Neuronal stem cell (in vitro differentiated cells): ENCODE results near the gene SLX4IP.

Experiments
- DNase-seq: peaks from one replicate; pipeline ENCODE4 v3.0.0-alpha.2; 2013; ENCODE audit warnings: low spot score
- H2AFZ ChIP-seq: one replicate; pipeline ENCODE4 v1.6.1; 2013; ENCODE audit warnings: mild to moderate bottlenecking, low read length, inconsistent platforms
- H2AK5ac ChIP-seq: 2 replicates; pipeline ENCODE4 v1.6.1; 2013; ENCODE audit warnings: low read depth, mild to moderate bottlenecking, inconsistent platforms, low read length, moderate library complexity, mixed read lengths
- H2BK120ac ChIP-seq: 2 replicates; pipeline ENCODE4 v1.6.1; 2013; ENCODE audit warnings: low read depth, mild to moderate bottlenecking, inconsistent platforms, low read length, moderate library complexity, mixed read lengths
- H2BK12ac ChIP-seq: one replicate; pipeline ENCODE4 v1.6.1; 2013; ENCODE audit warnings: low read length, inconsistent platforms
- H2BK15ac ChIP-seq: 2 replicates; pipeline ENCODE4 v1.6.1; 2013; ENCODE audit warnings: mild to moderate bottlenecking, low read length, inconsistent platforms, mixed read lengths
- H2BK5ac ChIP-seq: one replicate; pipeline ENCODE4 v1.6.1; 2013; ENCODE audit warnings: inconsistent platforms, mild to moderate bottlenecking, low read length, moderate library complexity
- H3K14ac ChIP-seq: one replicate; pipeline ENCODE4 v1.6.1; 2013; ENCODE audit warnings: low read length, inconsistent platforms
- H3K18ac ChIP-seq: 2 replicates; pipeline ENCODE4 v1.6.1; 2013; ENCODE audit warnings: low read length, inconsistent platforms
- H3K23ac ChIP-seq: 2 replicates; pipeline ENCODE4 v1.6.1; 2013; ENCODE audit warnings: low read depth, mild to moderate bottlenecking, mixed read lengths, low read length, inconsistent platforms; ENCODE audit not compliant: poor library complexity
- H3K27ac ChIP-seq: replicated peaks from 3 replicates; pipeline ENCODE4 v1.5.1; 2013; ENCODE audit warnings: low read length, inconsistent platforms
- H3K27me3 ChIP-seq, 3 experiments: 2 replicates each; pipeline ENCODE4 v1.6.1; 2013; ENCODE audit warnings: low read length in 3 of 3, mild to moderate bottlenecking in 2 of 3, inconsistent platforms in 1 of 3, low read depth in 1 of 3, mixed read lengths in 1 of 3, moderate library complexity in 1 of 3; ENCODE audit not compliant: control insufficient read depth in 3 of 3, insufficient read depth in 3 of 3
- H3K36me3 ChIP-seq, 2 donors: replicated peaks in 1 of 2; 2 replicates each; pipeline ENCODE4 v1.6.1; 2013; ENCODE audit warnings: low read length in 2 of 2; ENCODE audit not compliant: control insufficient read depth in 2 of 2, insufficient read depth in 2 of 2
- H3K4ac ChIP-seq: 2 replicates; pipeline ENCODE4 v1.6.1; 2013; ENCODE audit warnings: inconsistent platforms, mild to moderate bottlenecking, low read length, moderate library complexity
- H3K4me1 ChIP-seq, 2 donors: 1 replicate in 1 of 2; 2 replicates in 1 of 2; pipeline ENCODE4 v1.6.1; 2013; ENCODE audit warnings: low read length in 2 of 2, low read depth in 1 of 2; ENCODE audit not compliant: control insufficient read depth in 2 of 2, insufficient read depth in 1 of 2
- H3K4me2 ChIP-seq: one replicate; pipeline ENCODE4 v1.6.1; 2013; ENCODE audit warnings: mild to moderate bottlenecking, low read length, inconsistent platforms; ENCODE audit not compliant: insufficient read depth, poor library complexity, severe bottlenecking
- H3K4me3 ChIP-seq, 2 donors: 2 replicates each; pipeline ENCODE4 v1.5.1; 2013; ENCODE audit warnings: low read length in 2 of 2, mild to moderate bottlenecking in 2 of 2, inconsistent platforms in 1 of 2, moderate library complexity in 1 of 2
- H3K79me1 ChIP-seq: one replicate; pipeline ENCODE4 v1.6.1; 2013; ENCODE audit warnings: low read depth, mild to moderate bottlenecking, inconsistent platforms, low read length, moderate library complexity
- H3K9ac ChIP-seq: one replicate; pipeline ENCODE4 v1.6.1; 2013; ENCODE audit warnings: mild to moderate bottlenecking, low read depth, low read length, inconsistent platforms; ENCODE audit not compliant: poor library complexity
- H3K9me3 ChIP-seq, 2 donors: replicated peaks in 1 of 2; 2 replicates each; pipeline versions ENCODE3 to v1.6.1; 2013; ENCODE audit warnings: low read length in 2 of 2, mild to moderate bottlenecking in 2 of 2, inconsistent platforms in 1 of 2, low read depth in 1 of 2, mixed read lengths in 1 of 2, moderate library complexity in 1 of 2; ENCODE audit not compliant: control insufficient read depth in 2 of 2, insufficient read depth in 1 of 2
- H4K8ac ChIP-seq: one replicate; pipeline ENCODE4 v1.6.1; 2013; ENCODE audit warnings: low read depth, mild to moderate bottlenecking, inconsistent platforms, low read length, moderate library complexity
- H4K91ac ChIP-seq: one replicate; pipeline ENCODE4 v1.6.1; 2013; ENCODE audit warnings: low read length, low read depth, mild to moderate bottlenecking, inconsistent platforms; ENCODE audit not compliant: poor library complexity
- WGBS, 2 donors: extraction: QIAGEN DNeasy Blood & Tissue Kit; methylation state at CpG; one replicate each; pipeline ENCODE4 v1.1.7; 2013; ENCODE audit warnings: missing lambda C conversion rate in 2 of 2, mixed read lengths in 1 of 2; ENCODE audit not compliant: insufficient read length in 2 of 2, insufficient replicate concordance in 1 of 2; ENCODE audit errors: extremely low coverage in 2 of 2; 5-methylcytosine and 5-hydroxymethylcytosine counted together

Gene SLX4IP

DNA sequence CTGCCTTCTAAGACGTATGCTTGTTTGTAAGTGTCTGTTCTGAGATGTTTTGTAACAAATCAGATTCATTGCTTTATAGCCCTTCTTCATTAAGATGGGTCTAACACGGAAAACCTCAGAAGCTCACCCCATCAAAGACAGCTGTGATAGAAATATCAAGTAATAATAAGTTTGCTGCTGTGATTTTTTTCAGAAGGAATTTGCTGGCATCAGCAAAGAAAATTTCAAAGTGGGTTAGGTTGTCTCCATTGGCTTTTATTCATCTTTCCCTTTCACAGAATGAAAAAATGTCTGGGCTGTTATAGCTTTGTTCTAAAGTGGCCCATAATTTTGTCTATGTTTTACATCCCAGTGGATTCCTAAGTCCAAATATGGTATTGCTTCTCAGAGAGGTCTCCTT is 81.4 kb downstream of the SLX4IP start:
- no peak overlapping the region for H2BK120ac ChIP-seq
- H4K91ac ChIP-seq = no peak overlapping the region
- no peak overlapping the region for H3K4ac ChIP-seq
- no peak overlapping the region for H3K4me2 ChIP-seq
- no CpG with 5 or more reads among the region's 2 CpGs for WGBS, 2 donors
- no peaks in the 10 kb centered on the region for H3K9me3 ChIP-seq
- no peak overlapping the region for H3K4me3 ChIP-seq
- peaks cover 8 to 13% of the 10 kb centered on the region in 2 donors for H3K4me1 ChIP-seq
- H3K9ac ChIP-seq = no peak overlapping the region
- no peak for DNase-seq
- no peak overlapping the region for H3K18ac ChIP-seq
- no peak overlapping the region for H2BK15ac ChIP-seq
- no peak overlapping the region for H3K14ac ChIP-seq
- H2AK5ac ChIP-seq = no peak overlapping the region
- no peak overlapping the region for H2BK5ac ChIP-seq
- H4K8ac ChIP-seq = no peak overlapping the region
- no peak overlapping the region for H2AFZ ChIP-seq
- no peaks in the 10 kb centered on the region for H3K79me1 ChIP-seq
- H2BK12ac ChIP-seq = no peak overlapping the region
- H3K23ac ChIP-seq = no peak overlapping the region
- no peaks in the 10 kb centered on the region for H3K36me3 ChIP-seq
- no peak overlapping the region for H3K27ac ChIP-seq
- no peaks in the 10 kb centered on the region for H3K27me3 ChIP-seq

DNA sequence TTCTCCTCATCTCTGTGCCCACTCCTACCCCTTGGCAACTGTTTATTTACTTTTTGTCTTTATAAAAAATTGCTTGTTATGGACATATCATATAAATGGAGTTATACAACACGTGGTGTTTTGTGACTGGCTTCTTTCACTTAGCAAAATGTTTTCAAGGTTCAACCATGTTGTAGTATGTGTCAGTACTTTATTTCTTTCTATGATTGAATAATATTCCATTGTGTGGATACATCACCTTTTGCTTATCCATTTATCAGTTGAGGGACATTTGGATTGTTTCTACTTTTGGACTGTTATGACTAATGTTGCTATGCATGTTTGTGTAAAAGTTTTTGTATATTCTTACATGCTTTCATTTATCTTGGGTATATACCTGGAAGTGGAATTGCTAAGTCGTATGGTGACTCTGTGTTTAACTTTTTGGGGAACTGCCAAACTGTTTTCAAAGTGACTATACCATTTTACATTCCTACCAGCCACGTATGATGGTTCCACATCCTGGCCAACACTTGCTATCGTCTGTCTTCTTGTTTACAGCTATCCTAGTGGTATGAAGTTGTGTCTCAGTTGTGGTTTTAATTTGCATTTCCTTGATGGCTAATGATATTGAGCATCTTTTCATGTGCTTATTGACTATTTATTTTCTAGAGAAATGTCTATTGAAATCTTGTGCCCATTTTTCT is 84.4 kb downstream of the SLX4IP start:
- Histone ChIP-seq H3K4ac (no peak overlapping the region), H3K23ac (no peak overlapping the region), H2AFZ (no peak overlapping the region), H2BK120ac (no peak overlapping the region), H3K4me1 (peaks cover 18 to 21% of the 10 kb centered on the region in 2 donors), H2BK12ac (no peak overlapping the region), H3K27ac (no peak overlapping the region), H3K18ac (no peak overlapping the region), H3K9me3 (peaks cover 0 to 16% of the 10 kb centered on the region in 2 donors), H3K79me1 (no peaks in the 10 kb centered on the region), H3K14ac (no peak overlapping the region), H3K4me3 (no peak overlapping the region), H3K9ac (no peak overlapping the region), H3K36me3 (no peaks in the 10 kb centered on the region), H2BK15ac (no peak overlapping the region), H2BK5ac (no peak overlapping the region), H3K27me3 (no peaks in the 10 kb centered on the region), H4K91ac (no peak overlapping the region), H2AK5ac (no peak overlapping the region), H4K8ac (no peak overlapping the region), H3K4me2 (no peak overlapping the region)
- DNase-seq = no peak
- WGBS, 2 donors = no CpG with 5 or more reads among the region's 4 CpGs

DNA sequence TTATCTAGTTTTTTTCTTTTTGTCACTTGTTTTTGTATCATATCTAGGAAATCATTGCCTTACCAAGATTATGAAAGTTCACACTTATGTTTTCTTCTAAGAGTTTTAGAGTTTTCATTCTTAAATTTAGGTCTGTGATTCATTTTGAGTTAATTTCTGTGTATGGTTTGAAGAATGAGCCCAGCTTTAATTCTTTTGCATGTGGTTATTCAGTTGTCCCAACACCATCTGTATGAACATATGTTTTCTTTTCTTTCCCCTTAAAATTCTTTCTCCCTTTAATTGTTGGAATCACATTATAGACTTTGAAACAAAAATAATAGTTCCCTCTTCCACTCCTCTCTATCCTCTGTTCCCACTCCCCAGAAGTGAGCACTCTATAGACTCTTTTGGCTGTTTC is 85.4 kb downstream of the SLX4IP start:
- no peak overlapping the region for H2BK15ac ChIP-seq
- H3K4ac ChIP-seq = no peak overlapping the region
- H2BK5ac ChIP-seq = no peak overlapping the region
- no peak overlapping the region for H4K8ac ChIP-seq
- peaks cover 0 to 16% of the 10 kb centered on the region in 2 donors for H3K9me3 ChIP-seq
- no peak overlapping the region for H3K4me3 ChIP-seq
- no peaks in the 10 kb centered on the region for H3K79me1 ChIP-seq
- no peak overlapping the region for H3K27ac ChIP-seq
- H3K4me1 ChIP-seq = peaks cover 22 to 24% of the 10 kb centered on the region in 2 donors
- no peak overlapping the region for H2BK120ac ChIP-seq
- no peaks in the 10 kb centered on the region for H3K27me3 ChIP-seq
- H3K4me2 ChIP-seq = no peak overlapping the region
- H2BK12ac ChIP-seq = no peak overlapping the region
- no peak overlapping the region for H3K9ac ChIP-seq
- no peak overlapping the region for H3K14ac ChIP-seq
- DNase-seq = no peak
- no peak overlapping the region for H4K91ac ChIP-seq
- no peak overlapping the region for H3K18ac ChIP-seq
- no peak overlapping the region for H2AFZ ChIP-seq
- no peaks in the 10 kb centered on the region for H3K36me3 ChIP-seq
- H3K23ac ChIP-seq = no peak overlapping the region
- no peak overlapping the region for H2AK5ac ChIP-seq

DNA sequence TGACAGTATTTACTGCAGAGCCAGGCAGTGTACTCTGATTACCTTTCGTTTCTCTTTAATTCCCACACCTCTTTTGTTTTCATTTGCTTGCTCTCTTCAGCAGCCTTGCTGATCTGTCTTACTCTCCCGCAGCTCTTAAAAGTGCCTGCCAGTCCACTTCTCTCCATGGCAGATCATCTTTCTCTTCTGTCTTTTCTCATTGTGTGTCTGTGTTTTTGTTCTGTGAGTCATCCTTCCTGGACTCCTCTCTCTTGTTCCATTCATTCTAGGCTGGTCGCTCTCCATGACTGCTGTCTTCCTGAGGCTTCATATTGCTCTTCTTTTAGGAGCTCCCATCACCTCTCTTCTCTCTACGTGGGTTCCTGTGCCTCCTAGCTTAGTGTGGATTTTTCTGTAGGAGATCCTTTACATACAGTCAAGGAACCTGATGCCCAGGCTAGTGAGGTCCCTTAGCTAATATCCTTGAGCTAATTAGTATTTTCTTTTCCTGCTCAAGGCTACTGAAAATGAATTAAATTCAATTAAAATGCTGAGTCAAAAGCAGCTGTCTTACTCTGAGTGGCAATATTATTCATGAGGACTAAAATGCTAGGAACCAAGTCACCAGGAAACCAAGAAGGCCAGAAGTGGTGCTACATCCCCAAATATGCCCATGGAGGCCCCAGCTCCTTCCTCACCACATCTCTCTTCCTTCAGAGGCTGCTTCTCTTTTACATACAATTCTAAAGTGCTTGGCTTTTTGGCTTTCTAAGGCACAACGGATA is 86.1 kb downstream of the SLX4IP start:
- no peak overlapping the region for H3K9ac ChIP-seq
- no peak overlapping the region for H2BK120ac ChIP-seq
- no peak overlapping the region for H3K23ac ChIP-seq
- H3K14ac ChIP-seq = no peak overlapping the region
- no CpG with 5 or more reads among the region's 5 CpGs for WGBS, 2 donors
- H3K4me3 ChIP-seq = no peak overlapping the region
- H2BK15ac ChIP-seq = no peak overlapping the region
- H2BK5ac ChIP-seq = no peak overlapping the region
- H4K91ac ChIP-seq = no peak overlapping the region
- no peak overlapping the region for H4K8ac ChIP-seq
- no peak overlapping the region for H3K4me2 ChIP-seq
- H2BK12ac ChIP-seq = no peak overlapping the region
- no peak overlapping the region for H2AK5ac ChIP-seq
- H3K9me3 ChIP-seq = peaks cover 0 to 16% of the 10 kb centered on the region in 2 donors
- peaks cover 22 to 24% of the 10 kb centered on the region in 2 donors for H3K4me1 ChIP-seq
- no peaks in the 10 kb centered on the region for H3K79me1 ChIP-seq
- peak overlapping the region; percentile 50 for H2AFZ ChIP-seq
- no peaks in the 10 kb centered on the region for H3K36me3 ChIP-seq
- DNase-seq = peak; percentile 17
- peak overlapping the region; percentile 1 for H3K27ac ChIP-seq
- H3K18ac ChIP-seq = no peak overlapping the region
- H3K27me3 ChIP-seq = no peaks in the 10 kb centered on the region
- H3K4ac ChIP-seq = no peak overlapping the region
